Left lung (tissue), 10 donors: ENCODE results near the gene VMA21. TPM values are rescaled to one million over a fixed set of nuclear protein-coding genes. Genes with fewer than 3 reads are reported as not detected.

Experiments
- ATAC-seq: fragments of 200-7000 bp; cut with Tn5 transposase; one replicate; pipeline ENCODE4 v1.9.1; 2020; ENCODE audit warnings: moderate library complexity
- DNase-seq, 4 donors: peaks; one replicate each; pipeline ENCODE4 v3.0.0-alpha.2; 2013 to 2020
- H3K27ac ChIP-seq, 2 donors: fragments of 200-600 bp; sonication (generic) in 1 of 2; one replicate each; pipeline versions ENCODE4 v1.5.0 to v1.8.0; 2020 to 2021
- H3K27me3 ChIP-seq, 2 donors: fragments of 200-600 bp; sonication (generic) in 1 of 2; one replicate each; pipeline versions ENCODE4 v1.5.0 to v1.8.0; 2020 to 2021
- H3K36me3 ChIP-seq, 2 donors: fragments of 200-600 bp; sonication (generic) in 1 of 2; one replicate each; pipeline versions ENCODE4 v1.5.0 to v1.8.0; 2020 to 2021
- H3K4me1 ChIP-seq, 2 donors: fragments of 200-600 bp; one replicate each; pipeline ENCODE4 v1.8.0; 2021
- H3K4me3 ChIP-seq, 2 donors: fragments of 200-600 bp; sonication (generic) in 1 of 2; one replicate each; pipeline versions ENCODE4 v1.5.0 to v1.8.0; 2020 to 2021; ENCODE audit warnings: mild to moderate bottlenecking in 1 of 2
- H3K9me3 ChIP-seq, 2 donors: fragments of 200-600 bp; sonication (generic) in 1 of 2; one replicate each; pipeline versions ENCODE4 v1.5.0 to v1.8.0; 2020 to 2021
- CTCF ChIP-seq, 2 donors: fragments of 200-600 bp; sonication (generic) in 1 of 2; IDR thresholded peaks; one replicate each; pipeline versions ENCODE4 v1.5.0 to v1.8.0; 2021; ENCODE audit warnings: antibody characterized with exemption in 2 of 2
- intact Hi-C, 2 donors: fragments of 100-400 bp; cut with DNase I; formaldehyde crosslinking; loops; one replicate each; pipeline versions ENCODE4 v1.11.2 to v1.14.2; 2022
- polyA plus RNA-seq, 6 donors: library from polyadenylated mRNA; unstranded; fragments of 120-200 nt; gene quantifications; one replicate each; pipeline ENCODE4 v1.2.1, GENCODE V29; 2013; ENCODE audit not compliant: insufficient read length in 6 of 6
- total RNA-seq, 2 donors: library from RNA; stranded (reverse); fragmentation: NEBNext Ultra II Directional; extraction: Animal tissue kit (Norgen Biotek cat#: 25700); gene quantifications; one replicate each; pipeline ENCODE4 v1.2.1, GENCODE V29; 2021
- donor health status: DM: no; HTN: yes; CAD: no.
- donor health status: DM: no; HTN: no; CAD: no.

VMA21 gene
- total and polyA plus RNA-seq, 8 donors = 18.1 to 34.7 (median 21.7) TPM

GRCh38 chrX:151391722-151392121 is 5.3 kb upstream of the VMA21 start:
- no peaks in the 10 kb centered on the region for H3K27me3 ChIP-seq
- intact Hi-C loops = no loop called here
- H3K4me3 ChIP-seq = no peak overlapping the region
- TF ChIP-seq CTCF (IDR thresholded peaks at IDR 0.05) = no peak
- ATAC-seq = no peak
- no peaks in the 10 kb centered on the region for H3K9me3 ChIP-seq
- DNase-seq = no peak
- H3K36me3 ChIP-seq = no peaks in the 10 kb centered on the region
- H3K4me1 ChIP-seq = peaks cover 0 to 7% of the 10 kb centered on the region in 2 donors
- H3K27ac ChIP-seq = no peak overlapping the region

- H3K27me3 ChIP-seq = no peaks in the 10 kb centered on the region
- no peak for ATAC-seq
- no peak overlapping the region for H3K4me3 ChIP-seq
- intact Hi-C loops = no loop called here
- DNase-seq = no peak
- no peak overlapping the region for H3K27ac ChIP-seq
- TF ChIP-seq CTCF (IDR thresholded peaks at IDR 0.05) = no peak
- H3K36me3 ChIP-seq = no peaks in the 10 kb centered on the region
- peaks cover 0 to 13% of the 10 kb centered on the region in 2 donors for H3K4me1 ChIP-seq
- H3K9me3 ChIP-seq = no peaks in the 10 kb centered on the region
Measured at GRCh38 chrX:151393514-151393913, 3.5 kb upstream of the VMA21 start.

- Histone ChIP-seq H3K36me3 (no peaks in the 10 kb centered on the region), H3K27me3 (no peaks in the 10 kb centered on the region), H3K27ac (peak overlapping the region; percentile 91 to 93), H3K9me3 (no peaks in the 10 kb centered on the region), H3K4me3 (peak overlapping the region; percentile 45 to 60), H3K4me1 (peaks cover 0 to 16% of the 10 kb centered on the region in 2 donors)
- DNase-seq (no peak), ATAC-seq (peak; percentile 64)
- TF ChIP-seq CTCF (IDR thresholded peaks at IDR 0.05) = no peak
- intact Hi-C loops = no loop called here
Measured at GRCh38 chrX:151396042-151396824, 773 bp upstream of the VMA21 start.

- DNase-seq (peak in 1 of 4 donors; percentile 1), ATAC-seq (no peak)
- peak overlapping the region in 1 of 2 donors; percentile 93 for H3K27ac ChIP-seq
- peaks cover 0 to 16% of the 10 kb centered on the region in 2 donors for H3K4me1 ChIP-seq
- no peaks in the 10 kb centered on the region for H3K36me3 ChIP-seq
- intact Hi-C loops = no loop called here
- H3K27me3 ChIP-seq = no peaks in the 10 kb centered on the region
- H3K9me3 ChIP-seq = no peaks in the 10 kb centered on the region
- TF ChIP-seq CTCF (IDR thresholded peaks at IDR 0.05) = no peak
- H3K4me3 ChIP-seq = peak overlapping the region; percentile 45 to 60
Measured at GRCh38 chrX:151397741-151398070, 700 bp downstream of the VMA21 start.

GRCh38 chrX:151398346-151398745 is 1.3 kb downstream of the VMA21 start:
- Histone ChIP-seq H3K9me3 (no peaks in the 10 kb centered on the region), H3K4me3 (peak overlapping the region in 1 of 2 donors; percentile 60), H3K36me3 (no peaks in the 10 kb centered on the region), H3K27ac (no peak overlapping the region), H3K27me3 (no peaks in the 10 kb centered on the region), H3K4me1 (peaks cover 0 to 16% of the 10 kb centered on the region in 2 donors)
- DNase-seq = no peak
- intact Hi-C loops = no loop called here
- no peak for TF ChIP-seq CTCF (IDR thresholded peaks at IDR 0.05)
- no peak for ATAC-seq
